Measurements from ENCODE around the gene DNAJC18.

DNA sequence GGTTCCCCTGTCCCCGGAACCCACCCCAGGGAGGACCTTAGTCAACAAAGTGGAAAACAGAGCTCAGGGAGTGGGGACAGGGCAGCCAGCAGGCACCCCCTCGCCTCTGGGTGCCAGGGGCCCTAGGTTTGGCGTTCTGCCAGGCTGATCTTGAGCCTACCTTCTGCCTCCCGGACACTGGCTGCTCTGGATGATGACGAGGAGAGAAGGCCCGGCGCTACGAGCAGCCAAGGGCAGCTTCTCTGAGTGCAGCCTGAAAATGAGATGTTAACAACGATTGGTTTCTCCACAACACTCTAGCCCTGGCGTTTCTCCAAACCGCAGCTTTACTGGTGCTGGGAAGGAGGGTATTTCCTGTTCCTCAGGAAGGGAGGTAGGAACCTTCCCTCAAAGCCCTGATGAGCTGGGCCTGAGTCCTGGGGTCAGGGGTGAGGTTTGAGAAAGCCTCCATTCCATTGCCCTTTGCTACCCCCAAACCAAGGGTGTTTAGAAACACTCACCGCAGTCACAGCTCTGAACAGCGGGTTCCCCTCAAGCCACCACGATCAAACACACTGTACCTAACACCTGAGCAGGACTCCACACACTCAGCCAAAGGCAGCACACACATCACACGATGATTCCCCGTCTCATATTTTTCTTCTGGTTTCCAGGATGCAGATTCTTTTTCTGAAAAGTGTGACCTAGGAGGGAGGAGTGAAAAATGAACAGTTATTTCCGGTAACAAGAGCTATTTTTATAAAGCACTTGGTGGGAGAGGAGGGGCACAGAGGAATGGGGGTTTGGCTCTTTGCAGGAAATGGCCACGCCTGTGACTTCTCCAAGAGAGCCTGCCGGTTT, 42.9 kb upstream of the DNAJC18 start, which contains the start of gene STING1:
- TF ChIP-seq EZH2phosphoT487 (IDR thresholded peaks at IDR 0.05; ENCODE audit: borderline replicate concordance, low read length) (no peak), EZH2 (IDR thresholded peaks at IDR 0.05; ENCODE audit: low read length, unreplicated experiment) (no peak)
- TF ChIP-seq, protein P1, sequence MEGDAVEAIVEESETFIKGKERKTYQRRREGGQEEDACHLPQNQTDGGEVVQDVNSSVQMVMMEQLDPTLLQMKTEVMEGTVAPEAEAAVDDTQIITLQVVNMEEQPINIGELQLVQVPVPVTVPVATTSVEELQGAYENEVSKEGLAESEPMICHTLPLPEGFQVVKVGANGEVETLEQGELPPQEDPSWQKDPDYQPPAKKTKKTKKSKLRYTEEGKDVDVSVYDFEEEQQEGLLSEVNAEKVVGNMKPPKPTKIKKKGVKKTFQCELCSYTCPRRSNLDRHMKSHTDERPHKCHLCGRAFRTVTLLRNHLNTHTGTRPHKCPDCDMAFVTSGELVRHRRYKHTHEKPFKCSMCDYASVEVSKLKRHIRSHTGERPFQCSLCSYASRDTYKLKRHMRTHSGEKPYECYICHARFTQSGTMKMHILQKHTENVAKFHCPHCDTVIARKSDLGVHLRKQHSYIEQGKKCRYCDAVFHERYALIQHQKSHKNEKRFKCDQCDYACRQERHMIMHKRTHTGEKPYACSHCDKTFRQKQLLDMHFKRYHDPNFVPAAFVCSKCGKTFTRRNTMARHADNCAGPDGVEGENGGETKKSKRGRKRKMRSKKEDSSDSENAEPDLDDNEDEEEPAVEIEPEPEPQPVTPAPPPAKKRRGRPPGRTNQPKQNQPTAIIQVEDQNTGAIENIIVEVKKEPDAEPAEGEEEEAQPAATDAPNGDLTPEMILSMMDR (conservative IDR thresholded peaks at IDR 0.05; ENCODE audit: low read depth, low read length), result no peak

All from PC-3 (cell line).